Subcutaneous adipose tissue (tissue), 4 donors: ENCODE results near the gene DSTYK. TPM values are rescaled to one million over a fixed set of nuclear protein-coding genes. Genes with fewer than 3 reads are reported as not detected.

ENCODE experiments used
- total RNA-seq, 4 donors: library from RNA; depleted of rRNA; stranded (reverse); fragments of >200 nt; gene quantifications; one replicate each; pipeline ENCODE4 v1.1.0, GENCODE V29; 2016
- TF ChIP-seq, protein P1 (sequence below): fragments of 450-650 bp; IDR thresholded peaks from one replicate; pipeline ENCODE4 v1.5.1; 2016; ENCODE audit warnings: low read depth, mild to moderate bottlenecking, control low read depth, antibody characterized with exemption, moderate library complexity

DSTYK gene
- total RNA-seq, 4 donors from 2014 or later, result 7.2 to 12.3 (median 11.0) TPM

DNA sequence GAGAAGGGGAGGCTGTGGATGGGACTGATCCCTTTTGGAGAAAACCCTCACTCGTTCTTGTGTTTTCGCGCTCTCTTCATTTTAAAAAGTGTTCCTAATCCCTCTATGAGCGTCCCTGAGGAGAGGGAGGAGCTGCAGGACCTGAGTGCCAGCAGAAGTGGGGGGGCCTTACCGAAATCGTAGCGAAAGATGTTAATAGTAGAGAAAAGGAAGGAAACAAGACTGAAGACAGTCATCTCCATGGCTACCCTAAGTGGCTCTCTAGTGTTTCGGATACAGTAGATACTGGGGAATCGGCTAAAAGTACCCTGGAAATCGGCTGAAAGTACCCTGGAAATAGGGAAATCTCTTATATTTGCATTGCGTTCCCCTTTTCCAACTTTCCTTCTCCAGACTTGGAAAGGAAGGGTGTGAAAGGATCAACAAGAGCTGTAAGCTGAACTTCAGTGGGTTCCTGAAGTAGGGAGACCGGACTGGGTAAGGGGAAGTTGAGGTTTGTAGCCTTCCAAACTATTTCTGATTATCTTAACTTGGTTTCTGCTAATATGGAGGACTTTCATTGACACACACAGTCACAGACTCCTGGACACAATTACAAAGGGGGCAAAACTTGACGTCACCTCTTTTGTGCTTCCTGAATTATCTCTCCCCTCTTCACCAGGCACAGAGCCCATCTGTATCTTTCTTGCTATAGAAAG is 486 bp upstream of the DSTYK start:
- TF ChIP-seq, protein P1, sequence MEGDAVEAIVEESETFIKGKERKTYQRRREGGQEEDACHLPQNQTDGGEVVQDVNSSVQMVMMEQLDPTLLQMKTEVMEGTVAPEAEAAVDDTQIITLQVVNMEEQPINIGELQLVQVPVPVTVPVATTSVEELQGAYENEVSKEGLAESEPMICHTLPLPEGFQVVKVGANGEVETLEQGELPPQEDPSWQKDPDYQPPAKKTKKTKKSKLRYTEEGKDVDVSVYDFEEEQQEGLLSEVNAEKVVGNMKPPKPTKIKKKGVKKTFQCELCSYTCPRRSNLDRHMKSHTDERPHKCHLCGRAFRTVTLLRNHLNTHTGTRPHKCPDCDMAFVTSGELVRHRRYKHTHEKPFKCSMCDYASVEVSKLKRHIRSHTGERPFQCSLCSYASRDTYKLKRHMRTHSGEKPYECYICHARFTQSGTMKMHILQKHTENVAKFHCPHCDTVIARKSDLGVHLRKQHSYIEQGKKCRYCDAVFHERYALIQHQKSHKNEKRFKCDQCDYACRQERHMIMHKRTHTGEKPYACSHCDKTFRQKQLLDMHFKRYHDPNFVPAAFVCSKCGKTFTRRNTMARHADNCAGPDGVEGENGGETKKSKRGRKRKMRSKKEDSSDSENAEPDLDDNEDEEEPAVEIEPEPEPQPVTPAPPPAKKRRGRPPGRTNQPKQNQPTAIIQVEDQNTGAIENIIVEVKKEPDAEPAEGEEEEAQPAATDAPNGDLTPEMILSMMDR, result no peak

DNA sequence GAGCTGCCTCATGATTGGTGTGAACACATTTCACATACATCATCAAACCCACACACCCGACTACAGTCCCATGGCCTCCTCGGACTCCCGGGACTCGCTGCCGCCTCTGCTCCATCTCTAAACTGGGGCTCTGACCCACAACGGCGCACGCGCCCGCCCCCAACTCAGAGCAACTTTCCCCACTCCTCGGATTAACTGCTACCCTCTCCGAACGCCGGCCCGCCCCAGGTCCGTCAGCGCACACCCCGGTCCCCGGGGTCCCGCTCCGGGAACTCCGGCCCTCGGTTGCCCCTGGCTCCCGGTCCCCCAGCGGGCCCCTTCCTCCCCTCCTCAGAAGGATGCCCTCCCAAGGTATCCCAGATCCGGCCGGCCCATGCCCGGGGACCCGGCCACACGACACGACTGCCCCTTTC is 740 bp downstream of the DSTYK start:
- TF ChIP-seq, protein P1, result no peak

DNA sequence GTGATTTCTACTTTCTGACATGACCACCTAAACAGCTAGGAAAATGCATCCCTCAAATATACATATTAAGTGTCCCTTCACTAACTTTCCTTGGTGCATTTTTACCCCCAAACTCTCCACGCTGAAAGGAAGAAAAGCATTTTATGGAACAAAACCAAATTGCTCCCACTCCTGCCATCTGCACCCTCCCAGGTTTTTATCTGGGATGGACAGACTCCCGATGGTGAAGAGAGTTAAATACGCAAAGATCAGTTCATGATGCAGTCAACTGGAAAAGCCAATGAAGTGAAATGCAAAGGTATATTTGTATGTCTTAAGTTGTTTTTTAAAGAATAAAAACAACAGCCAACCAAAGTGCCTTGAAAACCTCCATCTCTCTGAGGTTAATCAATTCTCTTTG is 2.7 kb downstream of the DSTYK start:
- TF ChIP-seq, protein P1, result no peak

DNA sequence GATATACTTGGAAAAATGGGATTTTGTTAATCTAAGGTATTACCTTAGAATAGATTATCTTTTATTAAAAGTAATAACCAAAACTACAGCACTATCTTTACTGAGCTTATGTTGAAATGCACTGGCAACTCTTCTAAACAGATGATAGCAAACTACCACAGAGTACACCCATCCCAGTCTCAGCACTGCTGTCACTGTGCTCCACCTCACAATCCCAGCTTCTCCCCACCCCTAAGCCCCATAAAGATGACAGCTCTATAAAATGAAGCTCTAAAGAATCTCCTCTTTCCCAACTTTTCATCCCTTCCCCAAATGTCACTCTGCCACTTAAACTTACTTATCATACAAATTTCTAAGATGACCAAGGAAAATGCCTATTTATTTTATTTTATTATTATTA is 6.4 kb downstream of the DSTYK start:
- TF ChIP-seq, protein P1, result no peak

DNA sequence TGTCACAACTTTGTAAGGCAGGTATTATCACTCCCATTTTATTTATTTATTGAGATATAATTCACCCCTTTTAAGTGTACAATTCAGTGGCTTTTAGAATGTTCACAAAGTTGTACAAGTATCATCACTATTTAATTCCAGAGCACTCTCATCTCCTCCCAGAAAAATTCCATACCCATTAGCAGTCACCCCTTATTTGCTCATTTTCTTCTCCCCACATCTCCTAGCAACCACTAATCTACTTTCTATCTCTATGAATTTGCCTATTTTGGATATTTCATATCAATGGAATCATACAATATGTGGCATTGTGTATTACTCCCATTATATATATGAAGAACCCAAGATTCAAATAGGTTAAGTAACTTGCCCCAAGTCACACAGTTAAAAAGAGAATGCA is 7.0 kb downstream of the DSTYK start:
- TF ChIP-seq, protein P1, result no peak

DNA sequence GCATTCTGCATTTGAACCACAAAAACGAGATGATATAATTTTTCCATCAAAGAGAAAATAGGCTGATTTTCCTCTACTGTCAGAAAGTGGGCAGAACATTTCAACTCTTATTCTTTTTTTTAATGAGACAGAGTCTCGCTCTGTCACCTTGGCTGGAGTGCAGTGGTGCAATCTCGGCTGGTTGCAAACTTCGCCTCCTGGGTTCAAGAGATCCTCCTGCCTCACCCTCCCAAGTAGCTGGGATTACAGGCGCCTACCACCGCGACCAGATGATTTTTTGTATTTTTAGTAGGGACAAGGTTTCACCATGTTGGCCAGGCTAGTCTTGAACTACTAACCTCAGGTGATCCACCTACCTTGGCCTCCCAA is 11.6 kb downstream of the DSTYK start:
- TF ChIP-seq, protein P1, result no peak

DNA sequence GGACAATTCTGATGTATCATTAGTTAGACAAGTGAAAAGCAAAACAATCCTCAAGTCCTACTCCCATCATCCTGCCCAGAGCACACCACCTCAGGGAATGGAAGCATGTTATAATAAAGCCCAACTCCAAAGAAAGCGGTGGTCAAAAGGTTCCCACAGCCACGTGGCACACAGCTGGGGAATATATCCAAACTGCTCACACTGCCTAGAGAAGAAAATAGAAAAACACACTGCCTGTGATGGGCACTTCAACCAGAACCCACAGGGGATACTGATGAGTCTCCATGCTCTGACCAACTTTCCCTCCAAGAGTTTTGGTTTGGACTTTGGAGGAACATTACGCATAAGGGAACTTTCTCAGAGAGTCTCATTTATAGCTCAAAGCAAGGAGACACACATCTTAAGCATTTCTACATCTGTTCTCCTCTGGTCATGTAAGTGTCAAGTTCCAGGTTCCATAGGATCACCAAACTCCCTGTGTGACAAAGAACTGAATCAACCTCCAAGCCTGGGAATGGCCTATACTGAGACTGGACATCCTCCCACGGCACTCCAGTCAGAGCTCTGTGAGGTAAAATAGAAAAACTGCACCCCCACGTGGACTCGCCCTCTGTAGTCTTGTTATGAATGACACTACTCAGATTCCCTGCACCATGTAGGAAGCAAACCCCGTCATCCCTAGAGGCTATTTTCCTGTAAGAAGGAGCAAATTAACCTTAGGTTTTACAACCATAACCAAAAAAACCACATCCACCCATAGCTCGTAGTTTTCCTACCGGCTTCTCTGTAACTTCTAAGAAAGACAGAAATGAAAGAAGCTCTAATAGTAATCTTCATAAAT is 12.2 kb downstream of the DSTYK start:
- TF ChIP-seq, protein P1, result no peak
